Measurements from ENCODE around the gene AKAP5.

GRCh38 chr14:64459405-64460136 lies 5.7 kb upstream of the AKAP5 start:
- TF ChIP-seq RXRA (CRISPR knock-in tag; IDR thresholded peaks at IDR 0.05) (no peak), NFE2L1 (CRISPR knock-in tag; IDR thresholded peaks at IDR 0.05; ENCODE audit: borderline replicate concordance) (no peak), HBP1 (CRISPR knock-in tag; IDR thresholded peaks at IDR 0.05; ENCODE audit: low read depth) (no peak), ZNF30 (CRISPR knock-in tag; IDR thresholded peaks at IDR 0.05) (no peak), SRSF9 (IDR thresholded peaks at IDR 0.05; ENCODE audit: borderline replicate concordance, insufficient read depth, low read depth, low read length, poor library complexity, severe bottlenecking) (no peak), ARHGAP35 (CRISPR knock-in tag; IDR thresholded peaks at IDR 0.05; ENCODE audit: borderline replicate concordance) (no peak), CTCF (CRISPR knock-in tag; IDR thresholded peaks at IDR 0.05) (no peak)
- TF ChIP-seq, protein P1, sequence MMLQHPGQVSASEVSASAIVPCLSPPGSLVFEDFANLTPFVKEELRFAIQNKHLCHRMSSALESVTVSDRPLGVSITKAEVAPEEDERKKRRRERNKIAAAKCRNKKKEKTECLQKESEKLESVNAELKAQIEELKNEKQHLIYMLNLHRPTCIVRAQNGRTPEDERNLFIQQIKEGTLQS (CRISPR knock-in tag; IDR thresholded peaks at IDR 0.05): no peak

All from HepG2 (cell line).